Kidney (tissue), 14 donors: Measurements from ENCODE around the gene ETS1. TPM values are rescaled to one million over a fixed set of nuclear protein-coding genes. Genes with fewer than 3 reads are reported as not detected.
A peak's percentile ranks its signal among the peaks of the same experiment; 100 is the strongest.

Source experiments
- DNase-seq, 5 donors: peaks; one replicate each; pipeline ENCODE4 v3.0.0-alpha.2; 2013 to 2020
- FAIRE-seq: peaks from 2 replicates; lab custom pipeline; 2012; peaks lifted over from hg19 to GRCh38; lab: Jason Lieb, UNC
- H3K27ac ChIP-seq, 2 donors: one replicate each; pipeline ENCODE4 v1.7.0; 2013; ENCODE audit warnings: low read depth in 2 of 2, low read length in 2 of 2, inconsistent platforms in 1 of 2
- H3K27me3 ChIP-seq: one replicate; pipeline ENCODE4 v1.7.1; 2013; ENCODE audit warnings: low read length, inconsistent platforms; ENCODE audit not compliant: control insufficient read depth, insufficient read depth
- H3K36me3 ChIP-seq, 3 donors: one replicate each; pipeline versions ENCODE4 v1.7.0 to v1.7.1; 2013; ENCODE audit warnings: low read length in 3 of 3, control low read depth in 1 of 3, inconsistent platforms in 1 of 3; ENCODE audit not compliant: insufficient read depth in 3 of 3, control insufficient read depth in 2 of 3
- H3K4me1 ChIP-seq, 3 donors: one replicate each; pipeline versions ENCODE4 v1.7.0 to v1.7.1; 2013; ENCODE audit warnings: low read length in 3 of 3, inconsistent platforms in 1 of 3, low read depth in 1 of 3; ENCODE audit not compliant: control insufficient read depth in 2 of 3, insufficient read depth in 2 of 3
- H3K4me3 ChIP-seq, 3 donors: one replicate each; pipeline versions ENCODE4 v1.7.0 to v1.8.1; 2013; ENCODE audit warnings: low read length in 3 of 3, control low read depth in 1 of 3, inconsistent platforms in 1 of 3
- H3K9ac ChIP-seq, 3 donors: one replicate each; pipeline versions ENCODE4 v1.7.0 to v1.7.1; 2013; ENCODE audit warnings: low read length in 3 of 3, control low read depth in 1 of 3, inconsistent platforms in 1 of 3
- H3K9me3 ChIP-seq, 3 donors: one replicate each; pipeline versions ENCODE4 v1.7.0 to v1.7.1; 2013; ENCODE audit warnings: low read length in 3 of 3, control low read depth in 1 of 3, inconsistent platforms in 1 of 3; ENCODE audit not compliant: control insufficient read depth in 2 of 3, insufficient read depth in 1 of 3
- intact Hi-C: fragments of 100-400 bp; cut with DNase I; formaldehyde crosslinking; loops from one replicate; pipeline ENCODE4 v1.11.1; 2022
- polyA plus RNA-seq: library from polyadenylated mRNA; stranded (reverse); fragments of 350-450 nt; fragmentation: Illumina TruSeq; extraction: RNeasy Lipid Tissue Mini Kit (QIAGEN cat#74804); gene quantifications from one replicate; pipeline ENCODE4 v1.2.3, GENCODE V29; 2014; ENCODE audit warnings: low read depth, low replicate concordance; ENCODE audit not compliant: insufficient read depth
- total RNA-seq: library from RNA; stranded (reverse); fragmentation: NEBNext Ultra II Directional; extraction: Animal tissue kit (Norgen Biotek cat#: 25700); gene quantifications from one replicate; pipeline ENCODE4 v1.2.1, GENCODE V29; 2021
- TF ChIP-seq, protein P1 (sequence below): IDR thresholded peaks from 3 replicates; pipeline ENCODE4 v1.5.1; 2012; ENCODE audit warnings: mild to moderate bottlenecking, moderate library complexity, borderline replicate concordance; ENCODE audit not compliant: insufficient read depth; ENCODE audit errors: extremely low read depth
- donor health status: control.
- donor health status: control.
- donor health status: control.
- donor health status: control.
- donor health status: control.
- donor health status: DM: yes; HTN: yes; CAD: no.
- donor health status: Normal renal cell carcinoma (clear cell type).

The ETS1 gene
- total and polyA plus RNA-seq, 2 donors from 2014 or later: 23.5 to 124 TPM

DNA sequence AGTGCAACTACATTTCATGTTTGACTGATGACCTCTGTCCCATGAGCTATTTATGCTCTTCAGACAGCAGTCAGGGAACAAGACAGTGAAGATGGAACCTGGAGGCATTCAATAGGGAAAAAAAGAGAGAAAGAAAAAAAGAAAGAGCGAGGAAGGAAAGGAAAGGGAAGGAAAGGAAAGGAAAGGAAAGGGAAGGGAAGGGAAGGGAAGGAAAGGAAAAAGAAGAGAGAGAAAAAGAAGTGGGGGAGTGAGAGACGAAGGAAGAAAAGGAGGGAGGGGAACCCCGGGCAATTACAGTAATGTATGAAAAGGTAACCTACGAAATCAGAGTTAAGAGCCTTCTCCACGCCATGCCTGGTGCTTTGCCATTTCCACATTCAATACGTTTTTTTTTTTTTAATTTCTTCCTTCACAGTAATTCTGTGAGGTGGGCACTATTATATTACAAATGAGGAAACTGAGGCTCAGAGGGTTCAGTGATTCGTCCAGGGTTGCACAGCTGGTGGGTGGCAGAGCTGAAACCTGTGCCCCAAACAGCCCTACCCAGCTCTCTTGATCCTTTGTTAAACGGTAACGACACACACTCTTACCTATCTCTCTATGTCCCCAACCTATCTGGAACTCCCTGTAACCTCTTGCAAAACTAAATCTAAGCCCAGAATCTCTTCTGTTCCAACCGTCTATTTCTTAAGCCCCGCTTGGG, 39.3 kb downstream of the ETS1 start:
- FAIRE-seq: no peak
- no peak for DNase-seq
- Histone ChIP-seq H3K36me3 (no peaks in the 10 kb centered on the region), H3K9me3 (no peaks in the 10 kb centered on the region), H3K27me3 (no peaks in the 10 kb centered on the region), H3K4me3 (peak overlapping the region in 2 of 3 donors; percentile 61 to 63), H3K4me1 (peaks cover 2 to 18% (median 3%) of the 10 kb centered on the region in 3 donors), H3K27ac (peak overlapping the region; percentile 20 to 76), H3K9ac (peak overlapping the region in 1 of 3 donors; percentile 53)
- TF ChIP-seq, protein P1, sequence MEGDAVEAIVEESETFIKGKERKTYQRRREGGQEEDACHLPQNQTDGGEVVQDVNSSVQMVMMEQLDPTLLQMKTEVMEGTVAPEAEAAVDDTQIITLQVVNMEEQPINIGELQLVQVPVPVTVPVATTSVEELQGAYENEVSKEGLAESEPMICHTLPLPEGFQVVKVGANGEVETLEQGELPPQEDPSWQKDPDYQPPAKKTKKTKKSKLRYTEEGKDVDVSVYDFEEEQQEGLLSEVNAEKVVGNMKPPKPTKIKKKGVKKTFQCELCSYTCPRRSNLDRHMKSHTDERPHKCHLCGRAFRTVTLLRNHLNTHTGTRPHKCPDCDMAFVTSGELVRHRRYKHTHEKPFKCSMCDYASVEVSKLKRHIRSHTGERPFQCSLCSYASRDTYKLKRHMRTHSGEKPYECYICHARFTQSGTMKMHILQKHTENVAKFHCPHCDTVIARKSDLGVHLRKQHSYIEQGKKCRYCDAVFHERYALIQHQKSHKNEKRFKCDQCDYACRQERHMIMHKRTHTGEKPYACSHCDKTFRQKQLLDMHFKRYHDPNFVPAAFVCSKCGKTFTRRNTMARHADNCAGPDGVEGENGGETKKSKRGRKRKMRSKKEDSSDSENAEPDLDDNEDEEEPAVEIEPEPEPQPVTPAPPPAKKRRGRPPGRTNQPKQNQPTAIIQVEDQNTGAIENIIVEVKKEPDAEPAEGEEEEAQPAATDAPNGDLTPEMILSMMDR: no peak
- intact Hi-C loops: no loop called here

DNA sequence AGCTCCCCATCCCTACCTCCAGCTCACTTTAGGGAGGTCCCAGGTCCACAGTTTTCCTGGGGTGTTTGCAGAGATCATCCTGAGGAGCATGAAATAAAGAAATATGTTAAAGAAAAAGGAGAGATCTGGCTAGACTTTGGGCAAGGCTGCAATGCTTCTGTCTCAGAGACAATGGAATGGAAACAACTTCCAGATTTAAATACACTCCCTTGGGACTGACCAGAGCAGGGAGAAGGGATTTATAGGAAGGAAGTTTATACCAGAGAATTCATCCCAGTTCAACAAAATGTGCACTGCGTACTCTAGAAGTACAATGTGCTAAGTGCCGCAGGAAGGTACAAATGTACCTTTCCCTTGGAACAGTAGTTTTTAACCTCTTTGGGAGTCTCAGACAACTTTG, 40.4 kb downstream of the ETS1 start:
- intact Hi-C loops: no loop called here
- Histone ChIP-seq H3K9me3 (no peaks in the 10 kb centered on the region), H3K4me3 (no peak overlapping the region), H3K36me3 (no peaks in the 10 kb centered on the region), H3K27ac (peak overlapping the region; percentile 18 to 54), H3K27me3 (no peaks in the 10 kb centered on the region), H3K4me1 (peaks cover 0 to 13% (median 0%) of the 10 kb centered on the region in 3 donors), H3K9ac (no peak overlapping the region)
- TF ChIP-seq, protein P1: no peak
- DNase-seq (no peak), FAIRE-seq (no peak)

DNA sequence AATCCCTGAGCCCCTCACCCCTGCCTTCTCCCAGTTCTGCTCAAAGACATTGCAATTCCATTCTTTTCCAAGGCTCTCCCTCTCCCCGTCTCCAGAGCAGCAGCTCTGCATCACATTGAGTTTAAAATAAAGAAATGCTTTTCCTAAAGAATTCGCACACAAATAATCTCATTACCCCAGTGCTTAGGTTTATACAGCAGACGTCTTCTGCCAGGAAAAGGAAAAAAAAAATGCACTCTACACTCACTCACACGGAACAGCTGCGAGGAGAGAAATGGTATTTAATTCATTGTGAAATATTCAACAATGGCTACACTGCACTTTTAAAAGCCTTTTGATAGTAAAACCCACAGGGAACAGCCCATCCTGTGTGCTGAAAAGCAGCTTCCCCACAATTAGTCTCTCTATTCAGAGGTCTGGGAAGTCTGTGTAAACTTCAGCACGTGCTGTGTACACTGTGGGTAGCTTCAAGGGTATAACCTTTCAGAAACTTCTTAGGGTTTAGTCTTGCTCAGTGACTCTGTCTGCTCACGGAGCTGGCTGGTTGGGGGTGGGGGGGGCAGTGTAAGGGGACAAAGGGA, 42.8 kb downstream of the ETS1 start:
- intact Hi-C loops: no loop called here
- Histone ChIP-seq H3K9ac (no peak overlapping the region), H3K4me3 (no peak overlapping the region), H3K27me3 (no peaks in the 10 kb centered on the region), H3K36me3 (no peaks in the 10 kb centered on the region), H3K27ac (peak overlapping the region in 1 of 2 donors; percentile 25), H3K9me3 (no peaks in the 10 kb centered on the region), H3K4me1 (peaks cover 0 to 10% (median 0%) of the 10 kb centered on the region in 3 donors)
- DNase-seq (peak in 2 of 5 donors; percentile 64 to 87), FAIRE-seq (no peak)
- TF ChIP-seq, protein P1: no peak
